NCI-H1436 treated with DMSO at 0.1 percent for 48 hours (cell line): ENCODE results near the gene VSIG8.

Experiments
- DNase-seq: peaks from one replicate; lab custom pipeline; 2025; lab: John Stamatoyannopoulos, UW

VSIG8 gene

DNA sequence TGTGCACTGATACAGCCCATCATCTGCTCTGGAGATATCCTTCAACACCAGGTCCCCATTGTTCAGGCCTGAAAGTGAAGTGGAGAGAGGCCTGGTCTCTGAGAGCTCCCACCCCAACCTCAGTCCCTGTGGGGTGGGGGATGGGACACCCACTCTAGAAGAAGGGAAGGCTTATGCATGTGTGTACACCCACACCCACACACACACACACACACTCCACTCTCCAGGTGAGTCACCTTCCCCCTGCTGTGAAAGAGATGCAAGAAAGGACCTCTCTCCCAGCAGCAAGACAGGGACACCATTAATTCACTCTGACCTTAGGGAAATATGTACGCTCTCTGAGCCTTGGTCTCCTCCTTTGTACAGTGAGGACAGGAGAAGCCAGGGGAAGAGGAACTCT is 5.9 kb downstream of the VSIG8 start:
- no peak for DNase-seq

DNA sequence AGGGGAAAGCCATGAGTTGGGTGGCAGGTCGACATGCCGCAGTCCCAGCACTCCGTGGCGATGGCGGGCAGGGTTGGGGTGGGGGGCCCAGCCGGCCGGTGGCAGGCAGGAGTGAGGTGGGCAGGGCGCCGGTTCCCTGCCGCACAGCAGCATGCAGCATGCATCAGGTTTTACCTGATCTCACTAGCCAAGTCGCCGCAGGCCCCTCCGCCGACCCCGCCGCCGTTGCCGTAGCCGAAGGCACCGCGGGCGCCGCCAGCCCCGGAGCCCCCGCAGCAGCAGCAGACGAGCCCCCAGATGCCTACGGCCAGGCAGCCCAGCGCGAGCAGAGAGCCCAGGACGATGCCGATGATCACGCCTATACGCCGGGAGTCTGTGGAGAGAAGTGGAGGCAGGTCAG is 6.7 kb downstream of the VSIG8 start:
- DNase-seq: no peak

DNA sequence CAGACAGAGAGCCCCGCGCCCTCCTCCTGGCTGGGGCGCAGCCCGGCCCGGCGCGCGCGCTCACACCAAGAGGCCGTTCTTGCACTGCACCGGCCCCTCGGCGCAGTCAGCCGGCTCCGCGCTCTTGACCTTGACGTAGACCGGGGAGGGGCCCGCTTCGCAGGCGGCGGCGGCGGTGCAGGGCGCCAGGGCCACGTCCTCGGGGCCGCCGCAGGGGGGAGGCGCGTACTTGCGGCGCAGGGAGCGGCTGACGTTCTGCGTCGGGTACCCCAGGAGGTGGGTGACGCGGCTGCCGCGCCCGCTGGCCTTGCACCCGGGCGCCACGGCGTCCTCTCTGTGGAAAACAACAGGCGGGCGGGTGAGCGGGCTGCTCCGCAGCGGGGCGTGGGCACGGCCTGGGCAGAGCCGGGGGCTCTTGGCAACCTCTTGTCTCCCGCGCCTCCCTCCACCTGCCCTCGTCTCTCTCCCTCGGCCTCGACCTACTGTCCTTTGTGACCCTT is 7.7 kb downstream of the VSIG8 start:
- DNase-seq: no peak

DNA sequence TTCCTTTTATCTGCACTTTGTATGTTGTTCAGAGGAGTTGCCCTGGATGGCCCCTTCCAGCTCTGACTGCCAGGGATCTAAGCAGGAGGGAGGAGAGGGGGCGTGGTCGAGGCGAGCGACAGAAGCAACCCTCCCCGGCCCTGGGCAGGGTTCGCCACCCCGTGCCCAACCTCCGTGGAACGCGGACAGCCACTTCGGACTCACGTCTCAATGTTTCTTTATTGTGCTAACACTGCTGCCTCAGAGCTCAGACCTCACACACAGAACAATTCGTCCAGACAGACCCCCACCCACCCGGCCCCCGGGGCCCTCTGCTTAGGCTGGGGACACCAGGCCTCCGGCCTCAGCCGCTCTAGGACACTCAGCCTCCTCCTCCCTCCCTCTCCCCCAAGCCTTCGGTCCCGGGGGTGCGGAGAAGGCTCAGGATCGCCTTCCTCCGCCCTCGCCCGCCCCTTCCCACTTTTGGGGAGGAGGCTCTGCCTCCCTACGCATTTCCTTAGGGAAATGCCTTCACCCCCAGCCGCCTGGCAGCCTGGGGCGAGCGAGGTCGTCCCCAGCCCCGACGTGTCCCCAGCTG is 8.3 kb downstream of the VSIG8 start:
- DNase-seq: no peak

DNA sequence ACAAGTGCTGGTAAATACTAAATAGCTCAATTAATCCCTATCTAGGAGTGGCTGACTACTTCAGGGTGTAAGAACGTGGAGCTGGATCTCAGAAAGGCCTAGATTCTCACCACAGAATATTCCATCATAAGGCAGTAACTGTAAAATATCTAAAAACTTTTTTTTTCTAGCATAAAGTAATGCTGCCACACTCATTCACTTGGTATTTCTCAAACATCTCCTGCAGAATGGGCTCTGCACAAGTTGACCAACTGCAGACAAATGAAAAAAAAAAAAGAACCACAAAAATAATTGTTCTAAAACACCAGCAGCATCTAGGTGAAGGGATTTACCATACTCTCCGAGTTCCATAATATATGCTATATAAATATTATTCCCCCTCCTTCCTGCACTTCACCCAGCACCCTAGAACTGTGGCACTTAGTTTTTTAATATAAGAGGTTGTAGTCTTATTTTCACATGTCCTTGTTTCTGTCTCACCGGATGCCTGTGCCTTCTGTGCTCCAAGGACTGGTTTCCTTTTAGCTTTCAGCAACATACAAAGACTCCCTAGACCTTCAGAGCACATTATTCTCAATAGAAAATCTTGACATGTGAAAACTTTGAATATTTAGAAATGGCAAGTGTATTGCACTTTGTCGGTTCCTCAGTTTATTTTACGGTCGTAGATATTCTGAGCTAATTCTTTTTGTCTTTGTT is 8.9 kb downstream of the VSIG8 start:
- no peak for DNase-seq

DNA sequence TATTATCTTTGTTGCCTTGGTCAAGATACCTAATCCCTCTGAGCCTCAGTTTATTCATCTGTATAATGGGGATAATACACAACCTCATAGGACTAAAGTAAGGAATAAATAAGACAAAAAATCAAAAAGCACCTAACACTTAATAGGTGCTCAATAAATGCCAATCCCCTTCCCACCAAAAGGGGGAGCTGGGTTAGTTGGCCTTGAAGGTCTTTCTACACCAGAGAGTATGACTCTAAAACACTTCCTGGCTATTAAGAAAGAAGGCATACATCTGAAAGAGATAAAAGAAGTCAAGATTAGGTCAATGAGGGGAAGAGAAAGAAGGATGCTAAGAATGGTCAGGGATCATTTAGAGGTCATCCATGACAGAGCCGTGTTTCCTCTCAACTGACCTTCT is 11.1 kb downstream of the VSIG8 start:
- no peak for DNase-seq

DNA sequence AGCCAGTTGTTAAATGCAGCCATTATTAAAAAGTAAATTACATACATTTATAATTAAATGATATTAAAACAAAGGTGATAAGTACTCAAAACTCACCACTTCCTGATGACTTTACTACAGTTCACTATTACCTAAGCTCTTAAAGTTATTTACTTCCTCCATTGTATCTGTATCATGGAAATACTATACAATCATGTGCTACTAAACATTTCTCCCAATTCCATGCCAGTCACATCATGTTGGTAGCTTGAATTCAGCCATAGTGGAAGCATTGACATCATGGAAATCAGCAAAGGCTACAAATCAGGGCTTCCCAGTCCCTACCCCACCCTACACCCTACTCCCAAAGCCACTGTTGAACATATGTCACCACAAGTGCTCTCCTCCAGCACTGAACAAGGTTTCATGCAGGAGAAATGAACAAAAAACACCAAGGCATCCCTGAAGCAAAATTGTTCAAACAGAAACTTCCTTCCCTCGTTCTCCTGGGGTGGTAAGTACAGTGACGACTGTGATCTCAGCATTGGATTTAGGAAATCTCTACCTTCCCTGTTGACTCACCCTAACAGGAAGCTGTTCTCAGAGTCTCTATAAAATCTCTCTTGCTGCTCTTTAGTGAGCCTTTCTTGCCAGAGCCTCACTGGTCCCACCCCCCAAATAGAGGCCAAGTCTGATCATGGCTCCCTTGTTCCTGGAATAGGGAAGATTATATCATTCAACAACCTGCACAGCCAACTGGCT is 12.7 kb downstream of the VSIG8 start:
- no peak for DNase-seq

DNA sequence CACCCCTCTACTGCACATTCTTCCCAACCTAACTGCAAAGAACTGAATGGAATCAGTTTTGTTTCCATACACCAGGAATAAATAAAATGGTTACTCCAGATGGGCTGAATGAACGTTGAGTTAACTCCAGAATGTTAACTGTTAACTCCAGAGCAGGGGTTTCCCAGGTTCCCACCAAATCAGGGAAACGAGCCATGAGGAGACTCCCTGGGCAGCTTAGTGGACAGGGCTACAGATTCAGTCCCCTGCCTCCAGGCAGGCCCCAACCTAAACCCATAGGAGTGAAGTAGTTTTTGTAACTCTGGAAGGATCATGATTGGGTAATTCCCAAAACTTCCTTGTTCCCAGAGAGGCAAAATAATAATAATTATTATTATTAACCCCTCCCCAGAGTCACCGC is 14.1 kb downstream of the VSIG8 start:
- DNase-seq: no peak

DNA sequence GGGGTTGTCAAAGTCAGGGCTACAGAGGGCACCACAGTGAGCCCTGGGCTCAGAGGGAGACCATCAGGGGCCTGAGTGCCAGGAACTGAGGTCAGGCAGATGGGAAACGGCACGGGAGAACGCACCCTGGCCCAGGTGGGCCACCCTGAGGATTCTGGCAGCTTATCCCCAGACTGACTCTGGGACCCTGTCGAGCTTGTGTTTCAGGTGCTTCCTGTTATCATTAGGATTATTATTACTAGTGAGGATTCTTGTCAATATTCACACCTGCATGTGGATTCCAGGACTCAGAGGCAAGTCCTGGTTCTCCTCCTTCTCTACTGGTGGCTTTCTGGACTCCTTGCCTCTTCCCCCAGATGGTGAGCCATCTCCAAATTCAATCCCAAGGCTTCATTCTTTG is 15.2 kb downstream of the VSIG8 start:
- DNase-seq: no peak

DNA sequence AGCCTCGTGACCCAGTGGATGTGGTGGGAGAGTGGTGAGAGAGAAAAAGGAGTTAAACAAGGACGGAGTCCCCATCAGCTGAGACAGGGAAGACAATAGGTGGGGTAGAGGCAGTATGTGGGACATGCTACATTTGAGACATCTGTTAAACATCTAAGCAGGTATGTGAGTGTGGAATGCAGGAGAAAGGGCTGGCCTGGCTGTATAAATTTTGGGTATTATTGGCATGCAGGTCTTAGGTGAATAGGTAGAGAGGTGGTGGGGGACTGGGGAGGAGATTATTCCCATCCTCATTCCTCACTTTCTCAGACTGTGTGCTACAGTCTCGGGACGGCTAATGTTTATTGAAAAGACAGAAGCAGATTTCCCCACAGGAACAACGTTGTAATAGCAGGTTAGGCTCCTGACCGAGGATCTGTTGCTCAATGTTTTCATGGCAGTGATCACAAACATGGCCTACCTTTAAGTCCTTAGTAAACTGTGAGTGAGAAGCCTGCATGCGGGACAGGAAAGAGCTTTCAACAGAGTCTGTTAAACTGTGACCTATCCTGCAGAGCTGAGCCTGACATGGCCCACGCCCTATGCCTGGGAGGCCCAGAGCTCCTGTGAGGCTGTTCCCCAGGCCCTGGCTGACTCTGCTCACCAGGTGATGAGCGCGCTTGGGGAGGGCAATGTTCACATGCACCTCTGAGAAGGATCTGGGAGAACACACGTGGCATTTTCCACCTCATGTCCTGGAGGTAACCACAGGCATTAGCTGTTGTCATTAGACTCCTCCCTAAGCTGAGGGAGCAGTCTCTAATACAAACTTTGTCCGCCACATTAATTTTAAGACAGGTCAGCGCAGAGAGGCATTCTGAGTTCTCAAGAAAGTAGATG is 16.5 kb downstream of the VSIG8 start:
- DNase-seq: no peak

DNA sequence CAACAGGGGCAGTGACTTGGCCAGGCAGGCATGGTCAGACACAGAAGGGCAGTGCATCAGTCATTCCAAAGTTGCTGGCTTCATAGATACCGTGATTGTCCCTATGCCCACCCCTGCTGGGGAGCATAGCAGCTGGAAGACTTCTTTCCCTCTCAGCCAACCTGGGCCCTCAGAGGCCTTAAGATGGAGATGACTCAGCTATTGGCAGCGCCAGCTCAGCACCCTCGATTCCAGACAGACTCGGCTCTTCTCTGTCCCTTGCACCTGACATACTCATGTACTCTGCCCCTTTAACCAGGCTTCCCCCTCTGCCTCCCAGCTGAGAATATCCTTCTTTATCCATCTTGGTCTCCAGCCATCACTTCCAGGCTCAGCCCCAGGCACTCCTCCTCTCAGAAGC is 19.0 kb downstream of the VSIG8 start:
- no peak for DNase-seq

DNA sequence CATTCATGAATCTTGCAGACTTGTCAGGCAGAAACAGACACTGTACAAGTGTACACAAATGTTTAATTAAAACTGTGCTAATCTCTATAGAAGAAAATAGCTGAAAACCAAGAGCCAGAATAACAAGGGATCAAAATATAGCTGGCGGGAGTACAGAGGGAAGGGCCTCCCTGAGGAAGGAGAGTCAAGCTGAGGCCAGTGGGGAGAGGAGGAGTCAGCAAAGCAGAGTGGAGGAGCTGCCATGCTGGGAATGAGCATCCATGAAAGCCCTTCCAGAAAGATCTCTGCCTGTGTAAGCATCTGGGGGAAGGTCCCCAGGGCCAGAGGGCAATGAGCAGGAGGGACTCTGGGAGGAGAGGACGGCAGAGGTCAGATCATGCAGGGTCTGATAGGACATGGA is 20.7 kb downstream of the VSIG8 start:
- DNase-seq: no peak

DNA sequence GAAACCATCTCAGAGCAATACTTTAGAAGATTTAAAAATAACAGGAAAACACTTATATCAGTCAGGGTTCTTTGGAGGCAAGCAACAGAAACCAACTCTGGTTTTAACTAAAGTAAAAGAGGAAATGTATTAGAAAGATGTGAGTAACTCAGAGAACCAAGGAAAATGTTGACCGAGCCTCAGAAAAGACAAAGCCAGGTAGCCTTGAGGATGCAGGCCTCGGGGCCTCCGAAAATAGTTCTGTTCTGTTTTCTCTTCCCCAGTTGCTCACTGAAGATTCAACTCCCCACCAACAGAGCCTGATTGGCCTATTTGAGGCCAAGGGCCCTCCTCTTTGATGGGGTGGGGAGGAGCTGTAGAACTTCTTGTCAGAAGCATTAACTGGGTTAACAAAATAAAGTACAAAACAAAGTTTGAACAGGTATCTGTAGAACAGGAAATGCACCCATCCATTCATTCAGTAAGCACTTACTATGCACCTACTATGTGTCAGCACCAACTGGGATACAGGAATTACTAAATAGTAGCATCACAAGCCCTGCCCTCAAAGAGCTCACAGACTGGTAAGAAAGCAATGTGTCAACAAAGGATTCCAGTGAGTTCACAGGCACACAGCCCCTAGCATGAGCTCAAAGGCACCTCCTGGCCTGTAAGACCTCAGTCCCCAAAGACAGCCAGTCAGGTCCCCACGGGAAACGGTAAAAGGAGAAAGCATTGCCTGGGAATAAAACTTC is 23.2 kb downstream of the VSIG8 start:
- DNase-seq: no peak

DNA sequence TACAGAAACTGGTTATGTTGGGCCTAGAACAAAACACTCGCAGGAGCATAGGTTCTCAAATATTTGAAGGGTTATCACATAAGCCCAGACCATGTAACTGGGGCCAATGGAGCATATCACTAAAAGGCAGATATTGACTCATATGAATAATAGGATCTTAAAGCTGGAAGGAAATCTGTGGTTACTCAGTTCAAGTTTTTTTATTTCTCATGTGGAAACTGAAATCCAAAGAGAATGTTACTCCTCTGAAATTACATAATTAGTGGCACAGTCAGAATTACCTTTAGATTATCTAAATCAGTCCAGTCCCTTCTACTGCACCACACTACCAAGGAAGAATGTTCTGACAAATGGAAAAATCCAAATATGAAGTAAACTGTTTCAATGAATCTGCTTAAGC is 23.7 kb downstream of the VSIG8 start:
- DNase-seq: no peak

DNA sequence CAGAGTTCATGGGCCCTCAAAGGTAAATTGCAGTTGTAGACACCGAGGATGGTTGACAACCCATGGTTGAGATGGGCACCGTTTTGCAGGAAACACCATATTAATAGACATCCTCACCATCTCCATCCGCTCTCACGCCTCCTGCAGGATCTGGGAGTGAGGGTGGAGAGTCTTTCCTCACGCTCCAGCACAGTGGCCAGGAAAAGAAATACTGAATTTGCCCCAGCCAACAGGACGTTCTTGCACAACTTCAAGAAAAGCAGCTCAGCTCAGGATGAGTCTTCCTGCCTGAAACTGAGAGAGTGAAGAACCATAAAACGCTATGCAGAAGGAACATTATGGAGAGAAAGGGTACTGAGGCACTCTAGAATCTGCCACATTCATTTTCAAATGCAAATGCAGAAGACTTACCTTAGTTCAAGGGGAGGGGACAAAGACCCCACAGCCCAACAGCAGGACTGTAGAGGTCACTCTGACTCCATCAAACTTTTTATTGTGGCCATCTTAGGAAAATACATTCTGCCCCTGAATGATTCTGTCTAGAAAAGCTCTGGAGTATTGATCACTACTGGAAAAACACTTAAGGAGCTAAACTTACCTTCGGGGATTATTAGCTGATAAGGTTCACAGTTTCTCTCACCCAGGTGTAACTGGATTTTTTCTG is 26.5 kb downstream of the VSIG8 start:
- no peak for DNase-seq

DNA sequence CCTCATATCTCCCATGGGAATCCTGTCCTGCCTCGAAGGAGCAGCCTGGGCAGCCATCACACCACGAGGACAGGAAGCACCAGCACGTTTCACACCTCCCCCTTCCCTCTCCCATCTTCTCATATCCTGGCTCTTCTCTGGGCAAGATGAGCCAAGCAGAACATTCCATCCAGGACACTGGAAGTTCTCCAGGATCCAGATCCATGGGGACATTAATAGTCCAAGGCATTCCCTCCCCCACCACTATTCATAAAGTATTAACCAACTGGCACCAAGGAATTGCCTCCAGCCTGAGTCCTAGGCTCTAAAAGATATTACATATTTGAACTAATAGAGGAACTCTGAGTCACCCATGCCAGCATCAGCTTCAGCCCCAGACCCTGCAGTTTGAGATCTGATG is 27.1 kb downstream of the VSIG8 start:
- DNase-seq: no peak

DNA sequence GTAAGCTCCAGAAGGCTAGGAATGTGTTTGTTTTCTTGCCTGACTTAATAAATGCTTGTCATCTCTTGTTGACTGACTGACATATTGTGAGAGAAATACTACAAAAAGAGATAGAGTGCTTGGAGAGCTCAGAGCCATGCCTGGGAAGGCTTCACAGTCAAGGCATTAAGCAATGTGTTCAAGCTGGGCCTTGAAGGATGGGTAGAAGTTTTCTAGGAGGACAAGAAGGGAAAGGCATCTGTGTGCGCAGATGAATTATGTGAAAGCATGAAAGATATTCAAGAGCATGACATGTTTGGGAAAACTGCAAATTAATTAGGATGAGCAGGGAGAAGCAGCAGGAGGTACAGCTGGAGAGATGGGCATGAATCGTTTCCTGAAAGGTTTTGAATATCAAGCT is 30.1 kb downstream of the VSIG8 start:
- no peak for DNase-seq

DNA sequence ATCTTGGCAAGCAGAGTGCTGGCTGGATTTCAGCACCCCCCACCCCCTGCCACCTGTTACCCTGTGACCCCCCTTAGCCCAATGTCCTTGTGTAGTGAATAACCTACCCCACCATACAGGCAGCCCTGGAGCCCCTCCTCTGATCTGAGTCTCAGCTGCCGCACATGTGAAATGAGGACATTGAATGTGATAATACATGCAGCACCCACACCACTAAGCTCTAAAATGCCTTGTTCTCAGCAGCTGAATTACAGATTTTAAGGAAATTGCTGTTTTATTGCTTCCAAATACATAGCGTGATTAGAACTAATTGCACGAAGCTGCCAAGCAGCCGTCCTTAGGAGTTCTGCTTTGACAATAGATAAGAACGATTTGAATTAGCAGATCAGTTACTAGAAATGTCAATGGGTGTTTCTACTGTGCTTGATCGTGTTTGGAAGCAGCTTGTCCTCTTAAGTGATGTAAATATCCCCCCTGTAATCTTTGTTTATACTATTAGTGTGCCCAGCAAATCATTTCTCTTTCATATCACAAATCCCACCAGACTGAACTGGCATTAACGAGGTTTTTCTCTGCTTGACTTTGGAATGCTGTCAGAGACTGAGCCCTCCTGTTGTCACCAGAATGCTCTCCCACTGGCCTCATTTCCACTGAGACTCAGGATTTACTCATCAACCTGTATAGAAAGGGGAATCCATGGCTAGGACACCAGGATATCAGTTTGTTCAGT is 30.9 kb downstream of the VSIG8 start:
- peak; percentile 66 for DNase-seq

DNA sequence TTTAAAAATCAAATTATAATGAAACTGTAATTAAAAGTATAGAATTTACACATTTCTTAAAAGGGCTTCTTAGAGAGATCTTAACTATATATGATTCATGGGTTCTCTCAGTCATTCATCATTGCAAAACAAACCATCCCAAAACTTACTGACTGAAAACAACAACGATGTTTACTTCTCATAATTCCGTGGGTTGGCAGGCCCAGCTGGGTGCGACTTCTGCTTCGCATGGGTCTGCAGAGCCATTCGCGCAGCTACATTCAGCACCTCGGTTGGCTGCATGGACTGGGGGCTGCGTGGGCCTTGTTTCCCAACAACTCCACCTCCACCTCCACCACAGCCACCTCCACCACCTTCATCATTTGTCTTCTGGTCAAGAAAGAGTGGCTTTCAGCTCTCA is 31.7 kb downstream of the VSIG8 start:
- DNase-seq: no peak

DNA sequence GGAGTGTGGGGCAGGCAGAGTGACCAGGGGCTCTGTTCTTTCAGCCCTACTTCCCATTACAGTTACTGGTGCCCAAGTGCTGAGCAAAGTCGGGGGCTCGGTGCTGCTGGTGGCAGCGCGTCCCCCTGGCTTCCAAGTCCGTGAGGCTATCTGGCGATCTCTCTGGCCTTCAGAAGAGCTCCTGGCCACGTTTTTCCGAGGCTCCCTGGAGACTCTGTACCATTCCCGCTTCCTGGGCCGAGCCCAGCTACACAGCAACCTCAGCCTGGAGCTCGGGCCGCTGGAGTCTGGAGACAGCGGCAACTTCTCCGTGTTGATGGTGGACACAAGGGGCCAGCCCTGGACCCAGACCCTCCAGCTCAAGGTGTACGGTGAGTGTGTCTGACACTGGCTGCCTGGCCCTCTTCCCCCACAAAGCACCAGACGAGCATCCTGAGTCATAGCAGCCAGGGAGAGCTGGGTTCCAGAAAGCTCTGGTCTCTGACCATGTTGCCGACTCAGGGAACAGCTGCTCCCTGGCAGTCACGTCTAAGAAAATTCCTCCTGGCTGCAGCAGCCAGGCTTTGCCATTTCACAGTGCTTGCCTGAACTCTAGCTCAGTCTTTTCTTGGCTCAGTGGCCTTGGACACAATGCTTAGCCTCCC is 32.5 kb downstream of the VSIG8 start:
- DNase-seq: no peak
